Upper lobe of left lung (tissue), 6 donors: ENCODE data around the gene SYCP2L. TPM values are rescaled to one million over a fixed set of nuclear protein-coding genes. Genes with fewer than 3 reads are reported as not detected.

Experiments used
- ATAC-seq, 2 donors: fragments of 200-7000 bp; cut with Tn5 transposase; one replicate each; pipeline ENCODE4 v1.9.1; 2022; ENCODE audit warnings: mild to moderate bottlenecking in 2 of 2, moderate library complexity in 2 of 2; ENCODE audit not compliant: low FRiP score in 2 of 2
- DNase-seq, 2 donors: peaks; one replicate each; pipeline ENCODE4 v3.0.0-alpha.2; 2019 to 2020
- H3K27ac ChIP-seq, 4 donors: fragments of 200-600 bp; sonication (generic); one replicate each; pipeline ENCODE4 v1.5.1; 2016 to 2019
- H3K27me3 ChIP-seq, 4 donors: fragments of 200-600 bp; sonication (generic); one replicate each; pipeline ENCODE4 v1.5.1; 2017 to 2019
- H3K36me3 ChIP-seq, 4 donors: fragments of 200-600 bp; sonication (generic); one replicate each; pipeline ENCODE4 v1.5.1; 2016 to 2019
- H3K4me1 ChIP-seq, 4 donors: fragments of 200-600 bp; sonication (generic); one replicate each; pipeline ENCODE4 v1.5.1; 2018 to 2019
- H3K4me3 ChIP-seq, 4 donors: fragments of 200-600 bp; sonication (generic); one replicate each; pipeline ENCODE4 v1.5.1; 2017 to 2019; ENCODE audit warnings: mild to moderate bottlenecking in 2 of 4, moderate library complexity in 1 of 4
- H3K9me3 ChIP-seq, 4 donors: fragments of 200-600 bp; sonication (generic); one replicate each; pipeline ENCODE4 v1.5.1; 2018 to 2019
- CTCF ChIP-seq, 6 experiments: fragments of 450-650 bp in 4 of 6; fragments of 200-600 bp in 2 of 6; sonication (generic) in 2 of 6; IDR thresholded peaks; one replicate each; pipeline ENCODE4 v1.5.1; 2016 to 2019; ENCODE audit warnings: antibody characterized with exemption in 6 of 6
- EP300 ChIP-seq, 4 donors: sonication (generic); formaldehyde crosslinking; IDR thresholded peaks; one replicate each; pipeline ENCODE4 v1.5.1; 2017; ENCODE audit warnings: antibody characterized with exemption in 4 of 4, control low read depth in 2 of 4
- POLR2A ChIP-seq, 4 donors: fragments of 450-650 bp; IDR thresholded peaks; one replicate each; pipeline ENCODE4 v1.5.1; 2016 to 2017; ENCODE audit warnings: antibody characterized with exemption in 4 of 4, mild to moderate bottlenecking in 2 of 4
- POLR2AphosphoS5 ChIP-seq, 2 donors: sonication (generic); formaldehyde crosslinking; IDR thresholded peaks; one replicate each; pipeline ENCODE4 v1.5.1; 2017; ENCODE audit warnings: antibody characterized with exemption in 2 of 2
- total RNA-seq, 6 donors: library from RNA; depleted of rRNA in 4 of 6; stranded (reverse); fragments of >200 nt in 4 of 6; gene quantifications; one replicate each; pipeline versions ENCODE4 v1.1.0 to v1.2.1, GENCODE V29; 2016 to 2021
- donor health status: DM: no; HTN: no; CAD: no; lungs with moderate emphysema.
- donor health status: DM: no; HTN: yes; CAD: no; lungs with severe emphysema.

The SYCP2L gene
- total RNA-seq, 6 donors from 2014 or later: 0.46 to 8.4 (median 1.6) TPM

- no peak for ATAC-seq
- H3K27me3 ChIP-seq: no peaks in the 10 kb centered on the region
- no peak overlapping the region for H3K4me3 ChIP-seq
- no peak overlapping the region for H3K27ac ChIP-seq
- H3K9me3 ChIP-seq: no peaks in the 10 kb centered on the region
- no peak for DNase-seq
- no peaks in the 10 kb centered on the region for H3K36me3 ChIP-seq
- H3K4me1 ChIP-seq: no peaks in the 10 kb centered on the region
- TF ChIP-seq POLR2AphosphoS5 (IDR thresholded peaks at IDR 0.05) (no peak), CTCF (IDR thresholded peaks at IDR 0.05) (no peak), EP300 (IDR thresholded peaks at IDR 0.05) (no peak), POLR2A (IDR thresholded peaks at IDR 0.05) (no peak)
These were observed 136.2 kb downstream of the SYCP2L start for GRCh38 chr6:11023032-11023431.

Other genes starting within 250 kb of the SYCP2L start
- gene C6orf52, start 192.4 kb upstream of the SYCP2L start, total RNA-seq: 1 to 10 TPM in 2 of 6 donors, not detected in 4; 1.6 to 3.2 TPM
- gene PAK1IP1, start 192.1 kb upstream of the SYCP2L start, total RNA-seq: 10 to 100 TPM in 3 of 6 donors, 1 to 10 TPM in 3; 6.0 to 15.8 (median 10.8) TPM
- gene TMEM14C, start 164.0 kb upstream of the SYCP2L start, total RNA-seq: 100 to 1,000 TPM in 2 of 6 donors, 10 to 100 TPM in 4; 23.0 to 116 (median 95.1) TPM
- gene TMEM14B, start 139.2 kb upstream of the SYCP2L start, total RNA-seq: 10 to 100 TPM; 25.1 to 73.9 (median 56.7) TPM
- gene MAK, start 48.5 kb upstream of the SYCP2L start, total RNA-seq: 1 to 10 TPM in 4 of 6 donors, under 1 TPM in 1, not detected in 1; 0.57 to 5.3 (median 1.8) TPM
- not detected for gene GCM2, start 5.0 kb upstream of the SYCP2L start, total RNA-seq
- under 1 TPM in 3 of 6 donors, not detected in 3; 0.10 to 0.54 (median 0.31) TPM for gene ELOVL2, start 157.3 kb downstream of the SYCP2L start, total RNA-seq
- 1 to 10 TPM; 1.0 to 9.6 (median 6.3) TPM for gene SMIM13, start 206.8 kb downstream of the SYCP2L start, total RNA-seq
- gene ERVFRD-1, start 224.7 kb downstream of the SYCP2L start, total RNA-seq: 1 to 10 TPM in 1 of 6 donors, under 1 TPM in 3, not detected in 2; 0.46 to 1.3 (median 0.61) TPM